Transverse colon (tissue), 4 donors: Measurements from ENCODE around the gene DDX46.

Experiments used
- CTCF ChIP-seq, 5 experiments: fragments of 200-600 bp in 3 of 5; fragments of 450-650 bp in 2 of 5; sonication (generic) in 3 of 5; IDR thresholded peaks; 1 replicate in 2 of 5; 2 replicates in 3 of 5; pipeline ENCODE4 v1.5.1; 2016 to 2017; ENCODE audit warnings: antibody characterized with exemption in 5 of 5, inconsistent platforms in 3 of 5, mild to moderate bottlenecking in 2 of 5, moderate library complexity in 1 of 5
- EP300 ChIP-seq: sonication (generic); formaldehyde crosslinking; IDR thresholded peaks from one replicate; pipeline ENCODE4 v1.6.1; 2017; ENCODE audit warnings: antibody characterized with exemption, low read depth
- POLR2A ChIP-seq: fragments of 450-650 bp; IDR thresholded peaks from one replicate; pipeline ENCODE4 v1.6.1; 2016; ENCODE audit warnings: antibody characterized with exemption, mild to moderate bottlenecking, moderate library complexity
- POLR2AphosphoS5 ChIP-seq, 3 donors: sonication (generic); formaldehyde crosslinking; IDR thresholded peaks; one replicate each; pipeline ENCODE4 v1.6.1; 2016; ENCODE audit warnings: antibody characterized with exemption in 3 of 3

- TF ChIP-seq POLR2AphosphoS5 (IDR thresholded peaks at IDR 0.05) = no peak
- no peak for TF ChIP-seq CTCF (IDR thresholded peaks at IDR 0.05)
- TF ChIP-seq POLR2A = no peak
- no peak for TF ChIP-seq EP300
Observed at GRCh38 chr5:134732819-134733218, 25.8 kb upstream of the DDX46 start.
